IMR-90 (cell line): Measurements from ENCODE around the gene ACAP1.

Experiments
- CTCF ChIP-seq: conservative IDR thresholded peaks from 2 replicates; pipeline ENCODE4 v1.5.1; 2012; ENCODE audit warnings: mild to moderate bottlenecking, low read depth, low read length, improper control_type of control experiment
- MXI1 ChIP-seq: IDR thresholded peaks from 2 replicates; pipeline ENCODE4 v1.6.1; 2012; ENCODE audit warnings: low read depth, mild to moderate bottlenecking, low read length, moderate library complexity, borderline replicate concordance
- POLR2A ChIP-seq: IDR thresholded peaks from 2 replicates; pipeline ENCODE4 v1.6.1; 2012; ENCODE audit warnings: mild to moderate bottlenecking, low read depth, low read length
- RAD21 ChIP-seq: IDR thresholded peaks from 2 replicates; pipeline ENCODE4 v1.6.1; 2012; ENCODE audit warnings: low read length, improper control_type of control experiment
- SMC3 ChIP-seq: fragments of 150-350 bp; IDR thresholded peaks from 2 replicates; pipeline ENCODE4 v1.6.1; 2016; ENCODE audit warnings: low read depth, mild to moderate bottlenecking, antibody characterized with exemption, low read length, moderate library complexity
- USF2 ChIP-seq: fragments of 150-350 bp; IDR thresholded peaks from 2 replicates; pipeline ENCODE4 v1.6.1; 2017; ENCODE audit warnings: mild to moderate bottlenecking, antibody characterized with exemption, low read length, low read depth

GRCh38 chr17:7290166-7290565, 46.2 kb upstream of the ACAP1 start:
- TF ChIP-seq CTCF (no peak), POLR2A (no peak), RAD21 (no peak), MXI1 (no peak), USF2 (no peak), SMC3 (no peak)
